ENCODE data around the gene CBY2. TPM values are rescaled to one million over a fixed set of nuclear protein-coding genes. Genes with fewer than 3 reads are reported as not detected.
A peak's percentile ranks its signal among the peaks of the same experiment; 100 is the strongest.

CBY2 gene
- total and polyA plus RNA-seq, 2 donors from 2014 or later = 0.22 TPM; not detected in 1

DNA sequence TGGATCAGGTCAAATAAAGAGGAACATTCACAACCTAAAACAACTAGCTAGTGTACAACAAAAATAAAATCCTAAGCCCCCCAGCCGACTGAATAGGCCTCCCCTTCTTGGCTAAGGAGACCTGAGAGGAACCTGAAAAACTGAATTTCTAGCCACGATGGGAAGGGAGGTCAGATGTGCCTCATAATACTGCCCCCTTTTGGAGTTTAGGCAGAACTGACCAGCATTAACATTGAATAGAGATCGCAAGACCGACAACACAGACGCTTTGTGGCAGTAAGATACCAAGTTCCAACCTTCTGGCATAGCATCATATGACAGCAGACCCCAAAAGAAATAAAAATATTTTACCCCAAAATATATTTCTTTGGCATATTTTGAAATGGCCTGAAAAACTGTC is 15.9 kb downstream of the CBY2 start:
- Histone ChIP-seq H3K9me3 (ENCODE audit: control insufficient read depth in 2 of 3, insufficient read depth in 1 of 3, low read length in 3 of 3) (no peaks in the 10 kb centered on the region), H3K36me3 (ENCODE audit: control insufficient read depth in 2 of 3, insufficient read depth in 3 of 3, low read length in 3 of 3) (no peaks in the 10 kb centered on the region), H3K4me3 (ENCODE audit: low read length in 3 of 3) (no peak overlapping the region), H3K9ac (ENCODE audit: low read length in 3 of 3) (no peak overlapping the region), H3K27ac (ENCODE audit: low read depth in 2 of 2, low read length in 2 of 2) (no peak overlapping the region), H3K4me1 (ENCODE audit: control insufficient read depth in 2 of 3, insufficient read depth in 2 of 3, low read depth in 1 of 3, low read length in 3 of 3) (peaks cover 0 to 8% (median 8%) of the 10 kb centered on the region in 3 donors), H3K27me3 (ENCODE audit: control insufficient read depth, insufficient read depth, low read length) (no peaks in the 10 kb centered on the region)
- TF ChIP-seq, protein P1, sequence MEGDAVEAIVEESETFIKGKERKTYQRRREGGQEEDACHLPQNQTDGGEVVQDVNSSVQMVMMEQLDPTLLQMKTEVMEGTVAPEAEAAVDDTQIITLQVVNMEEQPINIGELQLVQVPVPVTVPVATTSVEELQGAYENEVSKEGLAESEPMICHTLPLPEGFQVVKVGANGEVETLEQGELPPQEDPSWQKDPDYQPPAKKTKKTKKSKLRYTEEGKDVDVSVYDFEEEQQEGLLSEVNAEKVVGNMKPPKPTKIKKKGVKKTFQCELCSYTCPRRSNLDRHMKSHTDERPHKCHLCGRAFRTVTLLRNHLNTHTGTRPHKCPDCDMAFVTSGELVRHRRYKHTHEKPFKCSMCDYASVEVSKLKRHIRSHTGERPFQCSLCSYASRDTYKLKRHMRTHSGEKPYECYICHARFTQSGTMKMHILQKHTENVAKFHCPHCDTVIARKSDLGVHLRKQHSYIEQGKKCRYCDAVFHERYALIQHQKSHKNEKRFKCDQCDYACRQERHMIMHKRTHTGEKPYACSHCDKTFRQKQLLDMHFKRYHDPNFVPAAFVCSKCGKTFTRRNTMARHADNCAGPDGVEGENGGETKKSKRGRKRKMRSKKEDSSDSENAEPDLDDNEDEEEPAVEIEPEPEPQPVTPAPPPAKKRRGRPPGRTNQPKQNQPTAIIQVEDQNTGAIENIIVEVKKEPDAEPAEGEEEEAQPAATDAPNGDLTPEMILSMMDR (IDR thresholded peaks at IDR 0.05; ENCODE audit: borderline replicate concordance, extremely low read depth, insufficient read depth) = peak; percentile 46
- DNase-seq = peak in 2 of 5 donors; percentile 43 to 62
- intact Hi-C loops (cut with DNase I) = no loop called here
- no peak for FAIRE-seq

DNA sequence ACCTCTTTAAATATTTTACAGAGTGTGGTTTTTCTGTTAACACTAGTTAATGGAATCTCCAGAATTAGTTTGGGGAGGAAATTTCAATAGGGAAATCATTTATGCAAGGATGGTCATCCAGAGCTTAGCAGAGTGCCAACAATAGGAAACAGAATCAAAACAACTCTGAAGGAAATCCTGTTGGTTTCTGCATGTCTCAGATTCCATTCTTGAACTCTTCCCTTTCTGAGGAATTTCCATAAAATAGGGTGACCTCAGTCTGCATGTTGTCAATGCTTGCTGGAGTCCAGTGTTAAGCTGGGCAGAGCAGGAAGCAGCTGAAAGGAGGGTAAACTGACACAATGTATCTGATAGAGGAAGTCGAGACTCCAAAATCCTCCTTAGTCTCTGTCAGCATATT is 16.9 kb downstream of the CBY2 start:
- peaks cover 0 to 8% (median 8%) of the 10 kb centered on the region in 3 donors for H3K4me1 ChIP-seq (ENCODE audit: control insufficient read depth in 2 of 3, insufficient read depth in 2 of 3, low read depth in 1 of 3, low read length in 3 of 3)

DNA sequence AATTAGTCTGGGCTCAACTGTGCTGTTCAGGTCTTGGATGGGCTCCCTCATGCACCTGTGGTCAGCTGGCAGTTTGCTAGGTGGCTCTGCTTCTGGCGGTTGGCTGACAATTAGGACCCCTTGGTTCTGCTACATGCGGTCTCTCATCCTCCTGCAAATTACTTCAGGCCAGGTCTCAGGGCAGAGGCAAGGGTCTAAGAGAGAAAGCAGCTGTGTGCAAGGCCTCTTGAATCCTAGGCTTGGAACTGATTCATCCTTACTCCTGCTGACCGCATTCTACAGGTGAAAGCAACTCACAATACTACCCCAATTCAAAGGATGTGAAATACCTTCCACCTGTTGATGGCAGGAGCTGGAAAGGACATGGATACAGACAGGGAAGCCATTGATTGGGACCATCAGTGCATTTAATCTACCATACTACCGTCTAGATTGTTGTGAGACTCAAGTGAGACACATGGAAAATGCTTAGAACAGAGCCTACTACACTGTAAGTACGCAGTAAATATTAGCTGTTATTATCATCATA is 19.1 kb downstream of the CBY2 start:
- FAIRE-seq (no peak), DNase-seq (no peak)
- no peaks in the 10 kb centered on the region for H3K9me3 ChIP-seq (ENCODE audit: control insufficient read depth in 2 of 3, insufficient read depth in 1 of 3, low read length in 3 of 3)
- no peak overlapping the region for H3K9ac ChIP-seq (ENCODE audit: low read length in 3 of 3)
- TF ChIP-seq, protein P1 (IDR thresholded peaks at IDR 0.05; ENCODE audit: borderline replicate concordance, extremely low read depth, insufficient read depth) = no peak
- H3K27me3 ChIP-seq (ENCODE audit: control insufficient read depth, insufficient read depth, low read length) = no peaks in the 10 kb centered on the region
- peaks cover 0 to 8% (median 8%) of the 10 kb centered on the region in 3 donors for H3K4me1 ChIP-seq (ENCODE audit: control insufficient read depth in 2 of 3, insufficient read depth in 2 of 3, low read depth in 1 of 3, low read length in 3 of 3)
- H3K36me3 ChIP-seq (ENCODE audit: control insufficient read depth in 2 of 3, insufficient read depth in 3 of 3, low read length in 3 of 3) = no peaks in the 10 kb centered on the region
- intact Hi-C loops (cut with DNase I) = no loop called here
- no peak overlapping the region for H3K4me3 ChIP-seq (ENCODE audit: low read length in 3 of 3)
- no peak overlapping the region for H3K27ac ChIP-seq (ENCODE audit: low read depth in 2 of 2, low read length in 2 of 2)

More for the DNA sequence above, 16.9 kb downstream of the CBY2 start:
- Histone ChIP-seq H3K9me3 (ENCODE audit: control insufficient read depth in 2 of 3, insufficient read depth in 1 of 3, low read length in 3 of 3) (no peaks in the 10 kb centered on the region), H3K9ac (ENCODE audit: low read length in 3 of 3) (no peak overlapping the region), H3K36me3 (ENCODE audit: control insufficient read depth in 2 of 3, insufficient read depth in 3 of 3, low read length in 3 of 3) (no peaks in the 10 kb centered on the region), H3K27ac (ENCODE audit: low read depth in 2 of 2, low read length in 2 of 2) (no peak overlapping the region), H3K4me3 (ENCODE audit: low read length in 3 of 3) (no peak overlapping the region), H3K27me3 (ENCODE audit: control insufficient read depth, insufficient read depth, low read length) (no peaks in the 10 kb centered on the region)
- TF ChIP-seq, protein P1 (IDR thresholded peaks at IDR 0.05; ENCODE audit: borderline replicate concordance, extremely low read depth, insufficient read depth) = no peak
- intact Hi-C loops (cut with DNase I) = no loop called here
- FAIRE-seq (no peak), DNase-seq (peak in 1 of 5 donors; percentile 52)

DNA sequence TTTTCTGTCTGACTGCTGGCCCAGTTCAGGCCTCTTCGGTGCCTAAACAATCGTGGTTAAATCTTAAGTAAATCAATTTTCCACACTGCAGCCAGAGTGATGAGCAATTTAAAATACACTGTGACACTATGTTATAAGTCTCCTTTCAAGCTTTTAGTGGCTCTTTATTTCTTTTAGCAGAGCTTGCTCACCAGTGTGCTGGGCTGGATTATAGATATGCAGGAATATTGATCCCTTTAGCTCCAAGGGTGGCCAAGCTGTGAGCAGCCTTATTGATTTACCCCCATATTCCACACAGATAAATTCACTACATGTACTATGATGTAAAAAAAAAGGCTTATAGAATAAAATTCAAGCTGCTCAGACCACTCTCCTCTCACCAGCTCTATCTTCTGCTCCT is 21.7 kb downstream of the CBY2 start:
- DNase-seq (no peak), FAIRE-seq (no peak)
- intact Hi-C loops (cut with DNase I) = no loop called here
- Histone ChIP-seq H3K9ac (ENCODE audit: low read length in 3 of 3) (no peak overlapping the region), H3K4me3 (ENCODE audit: low read length in 3 of 3) (no peak overlapping the region), H3K36me3 (ENCODE audit: control insufficient read depth in 2 of 3, insufficient read depth in 3 of 3, low read length in 3 of 3) (no peaks in the 10 kb centered on the region), H3K27me3 (ENCODE audit: control insufficient read depth, insufficient read depth, low read length) (no peaks in the 10 kb centered on the region), H3K4me1 (ENCODE audit: control insufficient read depth in 2 of 3, insufficient read depth in 2 of 3, low read depth in 1 of 3, low read length in 3 of 3) (no peaks in the 10 kb centered on the region), H3K9me3 (ENCODE audit: control insufficient read depth in 2 of 3, insufficient read depth in 1 of 3, low read length in 3 of 3) (no peaks in the 10 kb centered on the region), H3K27ac (ENCODE audit: low read depth in 2 of 2, low read length in 2 of 2) (no peak overlapping the region)
- TF ChIP-seq, protein P1 (IDR thresholded peaks at IDR 0.05; ENCODE audit: borderline replicate concordance, extremely low read depth, insufficient read depth) = no peak

Measured in kidney (tissue), 14 donors.